Stimulated activated CD4-positive, alpha-beta T cell treated with anti-CD3 and anti-CD28 coated beads, Interleukin-15, amount 100 ng/mL, for 48 hours (primary cell): ENCODE data around the gene CDC14A.

ENCODE experiments used
- DNase-seq, 2 donors: peaks; one replicate each; pipeline ENCODE4 v3.0.0-alpha.2; 2020; ENCODE audit warnings: low read depth in 2 of 2

Gene CDC14A

DNA sequence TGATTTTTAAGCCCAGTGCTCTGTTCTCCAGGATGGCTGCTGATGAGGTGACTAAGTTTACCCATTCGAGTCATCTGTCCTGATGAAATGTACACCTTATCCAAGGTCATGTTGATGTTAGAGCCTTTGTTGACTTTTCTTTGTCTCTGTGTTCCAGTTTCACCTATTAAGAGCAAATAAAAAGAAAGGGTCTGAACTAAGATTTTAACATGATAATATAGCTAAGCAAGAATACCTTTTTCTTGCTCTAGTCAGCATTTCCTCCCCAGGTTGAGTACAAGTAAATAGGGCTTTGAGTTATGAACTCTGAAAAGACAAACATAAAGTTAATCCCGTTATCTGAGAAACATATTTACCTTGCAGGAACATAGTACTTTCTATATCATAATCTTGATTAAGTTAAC is 133.6 kb downstream of the CDC14A start:
- no peak for DNase-seq

DNA sequence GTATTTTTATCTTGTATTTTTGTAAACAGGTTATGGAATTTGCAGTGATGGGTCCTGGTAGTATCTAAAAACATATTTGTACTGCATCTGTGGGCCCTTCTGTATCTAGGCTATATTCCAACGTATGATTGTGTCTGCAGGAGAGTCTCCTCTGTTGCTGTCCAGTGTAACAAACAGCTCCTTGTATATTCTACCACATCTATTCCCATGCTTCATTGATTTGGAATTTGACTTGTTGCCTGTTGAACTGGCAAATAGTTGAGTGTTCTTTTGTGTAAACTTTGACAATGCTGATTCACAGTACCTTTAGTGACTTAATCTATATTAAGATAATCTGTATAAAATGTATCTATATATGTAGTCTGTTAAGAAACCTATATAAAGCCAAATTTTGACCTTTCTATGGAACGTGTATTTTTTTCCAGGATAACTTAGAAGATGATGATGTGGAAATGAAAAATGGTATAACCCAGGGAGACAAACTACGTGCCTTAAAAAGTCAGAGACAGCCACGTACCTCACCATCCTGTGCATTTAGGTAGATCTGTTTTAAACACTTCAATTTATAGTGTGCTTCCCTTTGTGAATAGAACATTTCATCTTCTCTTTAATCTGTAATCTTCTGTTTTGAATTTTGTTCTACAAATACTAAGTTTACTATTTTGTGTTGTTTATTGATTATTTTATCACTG is 142.2 kb downstream of the CDC14A start:
- DNase-seq, result no peak

DNA sequence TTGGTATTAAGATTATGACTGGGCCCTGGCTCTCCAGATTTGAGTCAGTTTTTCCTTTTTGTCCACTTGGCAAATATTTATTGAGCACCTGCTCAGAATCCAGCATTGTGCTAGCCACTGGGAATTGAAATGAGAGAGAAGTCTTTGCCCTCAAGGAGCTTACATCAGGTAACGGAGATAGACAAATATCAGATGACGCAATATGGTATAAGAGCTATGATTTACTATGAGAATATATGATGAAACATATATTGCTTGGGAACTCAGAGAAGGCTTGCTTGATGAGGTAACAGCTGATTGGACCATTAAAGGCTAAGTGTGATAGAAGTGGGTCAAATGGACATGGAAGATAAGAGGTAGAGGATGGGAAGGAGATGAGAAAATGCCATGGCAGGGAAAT is 144.6 kb downstream of the CDC14A start:
- DNase-seq, result no peak

DNA sequence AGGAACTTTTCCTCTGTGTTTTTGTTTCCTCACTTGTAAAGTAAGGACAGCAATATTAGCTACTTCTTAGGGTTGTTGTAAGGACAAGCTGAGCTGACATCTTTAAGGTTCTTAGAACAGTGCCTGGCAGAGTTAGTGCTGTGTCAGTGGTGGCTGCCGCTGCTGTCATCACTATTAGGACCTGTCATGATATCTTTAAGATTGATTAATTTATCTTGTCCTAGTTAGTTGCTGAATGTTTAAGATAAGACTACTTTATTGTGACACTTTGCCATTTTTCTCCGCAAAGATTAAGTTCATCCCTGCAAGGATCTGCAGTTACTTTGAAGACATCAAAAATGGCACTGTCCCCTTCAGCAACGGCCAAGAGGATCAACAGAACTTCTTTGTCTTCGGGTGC is 145.5 kb downstream of the CDC14A start:
- no peak for DNase-seq

DNA sequence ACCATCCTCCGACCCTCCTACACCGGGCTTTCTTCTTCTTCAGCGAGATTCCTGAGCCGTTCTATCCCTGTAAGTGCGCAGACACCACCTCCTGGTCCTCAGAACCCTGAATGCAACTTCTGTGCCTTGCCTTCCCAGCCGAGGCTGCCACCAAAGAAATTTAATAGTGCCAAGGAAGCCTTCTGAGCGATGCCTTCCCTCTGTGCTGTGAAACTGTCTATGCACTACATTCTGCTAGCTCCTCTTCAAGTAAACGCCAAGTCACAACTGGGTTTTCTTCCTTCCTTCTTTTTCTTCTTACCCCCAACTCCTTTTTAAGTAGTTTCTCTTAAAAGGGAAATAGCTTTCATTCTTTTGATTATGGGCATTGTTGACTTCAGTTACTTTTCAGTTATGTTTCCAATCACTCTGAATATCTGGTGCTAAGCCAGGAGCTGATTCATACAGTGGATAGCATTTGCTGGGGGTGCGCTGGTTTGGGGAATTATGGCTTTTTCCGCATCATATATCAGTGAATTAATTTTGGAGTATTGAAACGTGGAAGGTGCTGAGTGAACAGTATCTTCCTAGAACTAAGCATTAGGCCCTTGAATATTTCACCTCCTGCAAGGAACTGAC is 147.0 kb downstream of the CDC14A start:
- DNase-seq, result no peak

DNA sequence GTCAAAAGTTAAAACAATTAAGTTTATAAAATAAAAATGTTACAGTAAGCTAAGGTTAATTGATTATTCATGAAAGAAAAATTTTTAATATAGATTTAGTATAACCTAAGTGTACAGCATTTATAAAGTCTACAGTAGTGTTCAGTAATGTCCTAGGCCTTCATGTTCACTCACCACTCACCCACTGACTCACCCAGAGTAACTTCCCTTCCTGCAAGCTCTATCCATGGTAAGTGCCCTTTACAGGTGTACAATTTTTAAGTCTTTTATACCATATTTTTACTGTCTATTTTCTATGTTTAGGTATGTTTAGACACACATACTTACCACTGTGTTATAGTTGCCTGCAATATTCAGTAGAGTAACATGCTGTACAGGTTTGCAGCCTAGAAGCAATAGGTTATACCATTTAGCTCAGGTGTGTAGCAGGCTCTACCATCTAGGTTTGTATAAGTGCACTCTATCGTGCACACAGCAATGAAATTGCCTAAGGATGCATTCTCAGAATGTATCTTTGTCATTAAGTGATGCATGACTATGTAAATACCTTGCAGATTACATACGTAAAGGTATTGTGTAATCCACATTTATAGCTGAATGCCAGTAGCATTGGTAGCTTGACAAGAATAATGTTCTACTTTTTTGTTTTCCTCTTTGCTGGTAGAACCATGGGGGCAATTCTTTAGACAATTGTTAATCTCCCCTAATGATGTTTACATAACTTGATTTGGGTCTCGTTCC is 149.9 kb downstream of the CDC14A start:
- no peak for DNase-seq

DNA sequence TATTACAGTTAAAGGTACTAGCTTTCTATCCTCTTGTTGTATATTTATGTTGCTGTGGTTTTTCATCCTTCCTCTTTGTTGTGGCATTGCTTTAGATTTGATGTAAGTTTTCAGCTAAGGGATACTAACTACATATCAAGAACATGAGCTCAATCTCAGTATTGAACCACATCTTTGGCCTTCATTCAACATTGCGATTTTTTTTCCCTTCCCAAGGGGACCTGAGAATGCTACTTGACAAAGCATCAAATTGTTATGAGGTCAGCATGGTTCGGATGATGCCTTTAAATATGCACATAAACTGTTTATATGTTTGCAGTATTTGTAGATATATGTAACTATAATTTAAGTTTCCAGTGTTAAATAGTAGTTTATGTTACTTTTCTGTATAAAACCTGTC is 153.9 kb downstream of the CDC14A start:
- DNase-seq, result no peak

DNA sequence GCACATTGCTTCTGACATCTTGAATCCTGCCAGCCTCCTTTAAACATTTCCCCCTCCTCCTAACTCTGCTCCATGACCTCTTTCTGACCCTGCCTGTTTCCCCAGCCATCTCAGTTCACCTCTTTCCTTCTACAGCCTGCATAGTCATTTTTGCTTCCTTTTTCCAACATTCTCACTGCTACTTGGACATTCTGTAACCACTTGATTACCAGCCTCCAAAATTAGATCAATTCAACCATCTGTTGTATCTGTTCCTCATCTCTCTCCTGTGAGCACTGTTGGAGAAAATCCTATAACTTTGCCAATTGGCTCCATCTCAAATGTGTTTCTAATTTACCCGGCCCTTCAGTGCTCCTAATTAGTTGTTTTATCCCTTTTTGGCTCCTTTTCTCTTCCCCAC is 158.1 kb downstream of the CDC14A start:
- DNase-seq, result no peak

DNA sequence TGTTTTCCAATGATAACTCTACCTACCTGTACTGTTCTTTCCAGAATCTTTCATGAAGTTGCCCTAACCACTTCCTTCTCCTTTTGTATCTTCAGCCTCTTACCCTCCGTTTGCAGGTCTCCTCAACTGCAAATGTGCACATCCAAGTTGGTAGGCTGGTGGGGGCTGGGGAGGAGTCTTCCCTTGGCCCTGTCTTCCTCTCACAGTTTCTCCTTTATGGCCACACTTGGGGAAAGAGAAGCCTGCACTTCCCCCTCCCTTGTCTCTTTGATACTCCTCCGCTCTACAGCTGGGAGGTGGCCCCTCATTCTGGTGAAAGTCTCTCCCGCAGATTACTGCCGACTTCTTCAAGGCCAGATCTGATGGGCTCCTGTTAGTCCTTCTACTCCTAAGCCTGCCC is 158.8 kb downstream of the CDC14A start:
- no peak for DNase-seq

DNA sequence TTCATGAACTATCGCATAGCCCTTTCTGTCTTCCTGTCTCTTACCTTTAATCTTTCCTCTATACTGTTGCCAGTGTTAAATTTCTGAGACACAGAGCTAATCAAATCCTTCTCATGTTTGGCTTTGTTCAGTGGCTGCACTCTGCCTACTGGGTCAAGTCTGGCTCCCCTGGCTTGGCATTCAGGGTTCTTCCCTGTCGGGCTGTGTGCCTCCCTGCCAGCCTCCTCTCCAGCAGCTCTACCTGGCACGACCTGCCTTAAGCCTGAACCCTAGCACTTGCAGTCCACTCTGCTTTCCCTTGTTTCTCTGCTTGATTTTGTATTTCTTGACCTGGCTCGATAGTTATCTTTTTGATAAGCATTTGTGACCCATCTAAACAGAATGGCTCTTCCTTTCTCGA is 159.5 kb downstream of the CDC14A start:
- DNase-seq, result no peak

DNA sequence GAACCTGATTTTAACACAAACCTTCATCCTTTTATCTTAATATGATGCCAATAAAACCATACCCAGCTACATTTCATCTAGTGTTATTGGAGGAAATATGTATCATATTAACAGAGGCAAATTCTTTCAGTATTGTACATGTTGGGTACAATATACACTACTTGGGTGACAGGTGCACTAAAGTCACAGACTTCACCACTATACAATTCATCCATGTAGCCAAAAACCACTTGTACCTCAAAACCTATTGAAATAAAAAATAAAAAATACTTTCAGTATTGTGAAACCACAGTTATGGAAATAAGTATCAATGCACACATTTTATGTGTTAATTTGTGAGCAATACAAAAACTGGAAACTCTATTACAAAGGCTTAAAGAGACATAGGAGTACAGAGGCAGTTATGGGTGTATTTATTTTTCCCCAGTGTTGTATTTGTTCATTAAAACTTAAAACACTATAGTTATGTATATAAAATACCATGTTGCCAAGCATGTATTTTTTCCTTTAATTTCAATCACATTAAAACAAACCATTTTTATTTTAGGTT is 160.6 kb downstream of the CDC14A start:
- DNase-seq, result no peak

DNA sequence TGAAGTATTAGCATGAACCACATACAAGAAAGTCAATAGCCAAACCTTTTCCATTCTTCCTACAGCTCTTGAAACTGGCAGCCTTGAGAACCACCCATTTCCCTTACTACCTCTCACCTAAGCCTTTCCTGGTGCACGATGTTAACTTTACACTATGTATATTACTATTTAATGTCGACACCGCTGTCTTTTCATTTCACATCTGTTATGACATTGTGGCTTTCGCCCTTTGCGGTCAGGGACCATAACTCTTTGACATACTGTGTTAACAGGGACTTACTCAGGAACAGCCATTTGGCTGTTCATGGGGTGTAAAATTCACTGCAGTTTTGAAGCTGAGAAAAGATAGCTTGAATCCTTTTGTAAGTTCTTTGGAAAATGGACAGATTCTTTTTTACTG is 164.6 kb downstream of the CDC14A start:
- DNase-seq, result no peak

DNA sequence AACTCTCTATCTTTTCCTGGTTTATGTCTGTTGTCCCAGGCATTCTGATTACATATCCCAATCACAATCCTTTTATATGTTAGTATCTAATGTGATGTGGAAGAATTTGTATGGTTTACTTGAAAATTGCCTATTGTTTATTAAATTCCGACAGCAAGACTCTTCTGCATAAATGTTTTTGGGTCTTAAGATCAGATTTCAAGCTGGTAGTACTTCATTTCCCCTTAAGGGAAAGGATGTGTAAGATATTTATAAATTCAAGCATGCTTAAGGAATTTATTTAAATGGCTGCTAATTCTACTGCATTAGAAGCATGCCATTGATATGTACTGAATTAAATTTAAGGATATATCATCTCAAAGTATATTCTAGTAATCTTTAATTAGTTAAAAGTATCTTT is 165.2 kb downstream of the CDC14A start:
- DNase-seq, result no peak

DNA sequence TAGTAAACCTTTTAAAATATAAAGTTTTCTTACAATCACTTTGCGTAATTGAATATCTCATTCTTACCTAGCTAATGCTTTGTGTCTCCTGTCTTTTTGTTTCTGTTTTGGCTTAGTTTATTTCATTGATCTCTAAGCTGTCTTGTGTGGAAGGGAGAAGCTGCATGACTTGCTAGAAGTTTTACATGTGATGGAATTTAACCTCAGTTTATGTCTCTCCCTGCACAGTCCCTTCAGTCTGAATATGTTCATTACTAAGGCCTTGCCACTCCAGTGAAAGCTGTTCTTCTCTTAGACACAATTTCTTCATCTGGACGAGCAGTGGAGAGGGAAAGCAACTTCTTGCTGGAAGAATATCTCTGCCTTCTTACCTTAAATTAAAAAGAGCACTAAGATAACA is 165.7 kb downstream of the CDC14A start:
- DNase-seq, result no peak

DNA sequence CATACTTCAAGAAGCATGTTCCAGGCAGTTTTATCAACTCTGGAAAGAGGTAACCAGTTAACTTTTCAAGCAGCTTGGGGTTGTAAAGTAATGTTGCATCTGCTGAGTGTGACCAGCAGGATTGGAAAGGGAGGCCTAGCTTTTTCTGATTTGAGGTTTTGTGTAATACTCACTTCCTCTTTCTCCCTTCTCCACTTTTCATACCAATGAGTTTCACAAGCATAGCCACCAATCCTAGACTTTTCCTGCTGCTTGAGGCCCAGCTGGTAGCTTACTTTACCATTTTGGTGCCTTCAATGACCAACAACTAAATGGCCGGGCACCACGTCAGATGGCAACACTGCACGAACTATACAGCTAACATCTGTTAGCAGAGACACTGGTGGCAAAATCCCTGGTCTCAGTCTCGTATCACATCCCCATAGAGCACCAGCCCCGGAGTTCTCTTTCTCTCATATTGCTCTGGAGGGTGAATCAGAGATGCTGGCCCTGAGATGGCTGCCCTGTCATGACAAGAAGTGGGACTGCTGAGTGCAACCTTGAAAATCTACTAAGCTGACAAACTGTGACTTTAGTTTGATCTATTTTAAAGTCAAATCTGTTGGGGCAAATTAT is 170.8 kb downstream of the CDC14A start:
- DNase-seq, result no peak

DNA sequence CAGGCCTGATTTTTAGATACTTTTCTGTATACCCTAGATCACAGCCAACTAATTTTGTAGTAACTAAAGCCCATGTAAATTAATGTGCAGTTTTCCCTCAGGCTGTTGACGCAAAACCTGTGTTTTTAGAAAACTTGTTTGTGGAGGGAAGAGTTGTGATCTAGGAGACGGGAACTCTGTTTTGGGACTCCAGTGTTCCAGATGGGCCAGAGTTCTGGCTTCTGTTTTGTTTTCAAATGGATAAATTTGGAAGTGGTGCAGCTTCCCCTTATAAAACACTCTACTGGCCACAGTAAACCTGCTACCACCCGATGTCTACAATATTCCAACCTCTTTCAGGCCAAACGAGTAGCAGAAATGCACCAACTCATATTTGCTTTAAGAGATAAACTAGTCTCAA is 172.0 kb downstream of the CDC14A start:
- DNase-seq, result no peak

DNA sequence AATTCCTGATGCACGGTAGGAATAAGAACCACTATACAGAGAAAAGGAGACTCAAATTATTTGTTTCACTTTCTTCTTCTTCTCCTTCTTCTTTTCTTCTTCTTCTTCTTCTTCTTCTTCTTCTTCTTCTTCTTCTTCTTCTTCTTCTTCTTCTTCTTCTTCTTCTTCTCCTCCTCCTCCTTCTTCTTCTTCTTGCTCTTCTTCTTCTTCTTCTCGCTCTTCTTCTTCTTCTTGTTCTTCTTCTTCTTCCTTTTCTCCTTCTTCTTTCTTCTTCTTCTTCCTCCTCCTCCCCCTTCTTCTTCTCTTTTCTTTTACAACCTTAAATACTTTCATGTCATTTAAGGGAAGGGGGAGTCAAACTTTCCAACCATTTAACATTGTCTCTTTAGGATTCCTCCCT is 174.6 kb downstream of the CDC14A start:
- DNase-seq, result no peak

DNA sequence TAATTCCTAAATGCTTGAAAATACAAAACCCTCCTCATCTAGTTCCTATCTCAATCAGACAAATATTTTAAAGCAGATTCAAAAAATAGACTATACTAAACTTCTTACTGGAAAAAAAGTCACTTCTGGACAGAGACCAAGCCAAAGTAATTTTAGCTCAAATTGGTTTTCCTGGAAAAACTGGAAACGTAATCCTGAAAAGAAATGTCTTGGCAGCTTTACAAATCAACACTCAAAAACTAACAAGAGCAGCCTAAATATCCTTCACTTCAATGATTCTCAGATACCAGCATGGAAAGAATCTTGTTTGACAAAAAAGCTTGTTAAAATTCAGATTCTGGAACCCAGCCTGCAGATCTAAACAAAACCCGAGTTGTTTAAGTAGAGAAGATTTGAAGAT is 176.6 kb downstream of the CDC14A start:
- DNase-seq, result no peak

DNA sequence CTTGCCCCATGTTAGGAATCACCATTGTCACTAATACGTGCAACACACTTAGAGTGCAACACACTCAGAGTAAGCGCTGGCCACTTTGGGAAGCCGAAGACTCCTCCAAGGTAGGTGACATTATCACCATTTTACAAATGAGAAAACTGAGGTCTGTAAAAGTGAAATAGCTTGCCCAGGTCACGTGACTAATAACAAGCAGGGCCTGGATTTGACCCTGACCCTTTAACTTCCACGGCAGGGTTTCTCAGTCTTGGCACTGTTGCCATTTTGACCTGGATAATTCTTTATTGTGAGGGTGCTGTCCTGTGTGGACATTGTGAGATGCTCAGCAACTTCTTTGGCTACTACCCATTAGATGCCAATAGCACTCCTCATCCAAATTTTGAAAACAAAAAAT is 177.8 kb downstream of the CDC14A start:
- no peak for DNase-seq

DNA sequence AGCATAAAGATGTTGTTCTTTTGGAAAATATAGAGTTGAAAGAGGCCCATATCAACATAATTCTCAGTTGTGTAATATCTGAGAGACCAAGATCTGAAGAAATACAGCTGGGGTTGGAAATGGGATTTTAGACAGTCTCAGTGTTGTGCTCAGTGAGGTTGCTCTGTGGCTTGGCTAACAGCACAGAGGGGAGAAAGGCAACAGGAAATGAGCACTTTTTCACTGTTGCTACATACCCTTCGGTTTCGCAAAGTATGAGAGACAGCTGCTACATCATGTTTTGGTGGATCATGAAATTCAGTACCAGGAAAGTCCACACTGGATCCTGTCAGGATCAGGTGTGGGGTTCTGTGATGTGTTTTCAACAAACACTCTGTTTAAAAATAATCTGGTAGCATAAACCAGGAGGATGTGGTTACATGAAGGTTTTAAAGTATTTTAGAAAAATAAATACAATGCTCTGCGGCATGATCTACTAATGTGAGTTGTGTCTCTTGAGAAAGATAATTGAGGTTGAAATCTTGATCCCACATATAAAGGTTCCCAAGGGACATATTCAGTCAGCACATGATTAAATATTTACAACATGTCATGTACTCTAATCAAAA is 178.7 kb downstream of the CDC14A start:
- no peak for DNase-seq

DNA sequence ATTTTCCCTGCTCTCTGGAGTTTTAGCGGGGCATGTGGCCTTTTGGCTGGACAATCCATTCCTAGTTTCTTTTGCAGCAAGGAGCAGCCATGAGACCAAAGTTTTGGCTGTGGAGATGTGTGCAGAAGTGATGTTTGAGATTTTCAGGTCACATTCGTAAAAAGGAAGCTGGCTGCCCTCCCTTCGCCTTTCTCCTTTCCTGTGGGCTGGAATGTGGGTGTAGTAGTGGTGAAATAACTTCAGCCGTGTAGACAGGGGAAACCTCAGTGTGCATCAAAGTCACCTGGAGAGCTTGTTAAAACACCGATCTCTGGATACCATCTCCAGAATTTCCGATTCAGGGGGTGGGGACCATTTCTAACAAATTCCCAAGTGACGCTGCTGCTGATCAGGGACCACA is 180.3 kb downstream of the CDC14A start:
- no peak for DNase-seq

DNA sequence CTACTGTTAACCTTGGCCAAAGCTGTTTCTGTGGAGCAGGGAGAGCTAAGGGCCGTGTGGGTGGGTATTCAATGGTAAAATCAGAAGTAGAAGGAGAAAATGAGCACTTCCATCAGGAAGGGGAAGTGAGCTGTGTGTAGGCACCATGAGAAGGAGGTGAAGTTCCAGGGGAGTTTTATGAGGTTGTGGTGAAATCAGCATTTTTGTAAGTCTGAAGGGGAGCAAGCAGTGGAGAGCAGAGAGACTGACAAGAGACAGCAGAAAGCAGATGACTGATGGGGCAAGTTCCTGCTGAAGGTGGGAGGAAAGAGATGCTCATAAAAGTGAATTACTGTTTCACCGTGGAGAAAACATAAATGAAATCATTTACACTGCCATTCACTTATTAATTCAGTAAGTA is 183.0 kb downstream of the CDC14A start:
- DNase-seq, result no peak
